H4 (cell line): ENCODE data around the gene KRTAP17-1. TPM values are rescaled to one million over a fixed set of nuclear protein-coding genes. Genes with fewer than 3 reads are reported as not detected.
A peak's percentile ranks its signal among the peaks of the same experiment; 100 is the strongest.
"Not testable (repeated sequence)": the region's sequence is repeated elsewhere in the genome, so short reads cannot be mapped to it uniquely, and the experiment has no call there.

Source experiments
- DNase-seq: peaks from one replicate; pipeline ENCODE4 v3.0.0-alpha.2; 2015; ENCODE audit warnings: low spot score
- total RNA-seq: library from RNA; depleted of rRNA; stranded (reverse); fragments of >200 nt; shearing (Covaris generic); gene quantifications from 2 replicates; pipeline ENCODE4 v1.2.3, GENCODE V29; 2014; rRNA removed

KRTAP17-1 gene, protein sequence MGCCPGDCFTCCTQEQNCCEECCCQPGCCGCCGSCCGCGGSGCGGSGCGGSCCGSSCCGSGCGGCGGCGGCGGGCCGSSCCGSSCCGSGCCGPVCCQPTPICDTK
- not detected in 2 replicates for total RNA-seq

DNA sequence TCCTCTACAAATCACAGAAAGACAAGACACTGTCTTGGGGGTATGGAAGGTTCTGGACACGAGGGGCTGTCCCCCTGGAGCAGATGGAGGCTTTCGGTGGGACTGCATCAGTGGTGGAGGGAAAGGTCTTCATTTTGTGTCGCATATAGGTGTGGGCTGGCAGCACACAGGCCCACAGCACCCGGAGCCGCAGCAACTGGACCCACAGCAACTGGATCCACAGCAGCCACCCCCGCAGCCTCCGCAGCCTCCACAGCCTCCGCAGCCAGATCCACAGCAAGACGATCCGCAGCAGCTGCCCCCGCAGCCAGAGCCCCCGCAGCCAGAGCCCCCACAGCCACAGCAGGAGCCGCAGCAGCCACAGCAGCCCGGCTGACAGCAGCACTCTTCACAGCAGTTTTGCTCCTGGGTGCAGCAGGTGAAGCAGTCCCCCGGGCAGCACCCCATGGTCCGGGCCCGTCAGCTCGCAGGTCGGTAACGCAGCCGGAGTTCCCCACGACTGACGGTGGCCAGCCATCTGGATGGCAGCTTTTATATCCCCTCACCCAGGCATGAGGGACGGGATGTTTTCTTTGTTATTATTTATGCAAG lies at the start of gene KRTAP17-1:
Gene KRTAP17-1 (minus strand): TSS at position 507 of the 591 bp plus-strand sequence. CDS start 60 bp downstream, at position 447.
- DNase-seq = no peak

GRCh38 chr17:41363881-41364280 lies 48.4 kb upstream of the KRTAP17-1 start:
- no peak for DNase-seq

- peak; percentile 62 for DNase-seq
Measured at GRCh38 chr17:41360296-41360995, 44.9 kb upstream of the KRTAP17-1 start.

DNA sequence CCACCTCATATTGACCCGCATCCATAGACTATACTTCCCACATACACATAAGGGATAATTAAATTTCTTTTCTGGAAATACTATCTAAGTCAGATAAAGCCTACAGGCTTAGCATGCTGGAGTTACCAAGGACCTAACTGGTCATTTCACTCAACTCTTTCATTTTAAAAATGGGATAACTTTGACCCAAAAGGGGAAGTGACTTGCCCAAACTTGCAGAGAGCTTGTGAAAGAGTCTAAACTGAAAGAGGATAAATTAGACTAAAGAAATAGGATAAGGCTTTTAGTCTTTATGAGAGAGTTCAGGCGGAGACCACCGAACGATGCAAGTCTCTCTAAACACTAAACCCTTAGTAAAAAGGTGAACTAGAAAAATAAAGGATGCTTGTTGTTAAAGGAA lies 39.0 kb upstream of the KRTAP17-1 start:
- DNase-seq = no peak

DNA sequence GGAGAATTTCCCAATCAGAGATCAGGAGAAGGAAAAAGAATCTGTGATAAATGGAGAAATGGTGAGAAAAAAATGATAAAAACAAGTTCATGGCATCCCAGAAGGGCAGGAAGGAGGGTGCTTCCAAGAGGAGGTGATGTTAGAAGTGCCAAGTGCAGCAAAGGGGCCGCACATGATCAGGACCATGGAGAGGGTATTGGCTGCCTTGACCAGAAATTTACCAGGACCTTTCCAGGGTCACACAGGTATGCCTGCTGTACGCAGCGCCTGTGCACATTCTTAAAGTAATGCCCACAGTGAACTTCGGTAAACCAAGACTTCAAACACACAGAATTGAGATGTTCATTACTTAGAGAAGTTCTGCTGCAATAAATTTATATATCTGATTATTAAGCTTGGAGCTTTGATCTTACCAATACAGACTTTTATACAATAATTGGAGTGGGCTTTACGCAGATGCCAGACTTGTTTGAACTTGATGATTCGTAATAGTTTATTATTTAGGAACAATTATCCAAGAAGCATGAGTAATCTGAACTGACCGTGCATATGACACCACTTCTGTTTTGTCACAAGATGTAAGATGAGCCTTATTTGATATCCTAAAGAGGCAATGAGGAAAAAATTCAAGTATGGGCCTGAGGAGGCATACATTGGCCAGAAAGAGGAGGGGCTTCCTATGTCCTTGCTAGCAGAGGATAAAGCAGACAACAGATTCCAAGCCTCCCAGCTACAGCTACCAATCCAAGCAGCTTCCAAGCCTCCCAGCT lies 37.3 kb upstream of the KRTAP17-1 start:
- no peak for DNase-seq

- DNase-seq = no peak
Measured at GRCh38 chr17:41351177-41351576, 35.7 kb upstream of the KRTAP17-1 start.

DNA sequence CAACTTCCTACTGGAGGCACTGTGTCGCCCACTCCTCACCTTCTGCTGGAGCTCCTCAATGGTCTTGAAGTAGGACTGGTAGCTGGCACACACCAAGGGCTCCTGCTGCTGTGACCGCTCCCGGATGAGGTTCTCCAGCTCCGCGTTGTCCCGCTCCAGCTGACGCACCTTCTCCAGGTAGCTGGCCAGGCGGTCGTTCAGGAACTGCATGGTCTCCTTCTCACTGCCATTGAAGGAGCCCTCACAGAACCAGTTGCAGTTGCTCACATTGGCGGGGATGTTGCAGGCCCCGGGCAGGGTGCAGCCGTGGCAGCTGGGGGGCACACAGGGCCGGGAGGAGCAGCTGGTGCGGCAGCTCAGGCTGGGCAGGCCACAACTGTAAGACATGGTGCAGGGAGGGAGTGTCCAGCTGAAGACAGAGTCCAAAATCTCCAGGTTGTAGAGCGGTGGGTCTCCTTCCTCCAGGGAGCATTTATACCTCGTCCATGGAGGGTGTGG lies 34.9 kb upstream of the KRTAP17-1 start, which contains the start of gene KRT33A:
Gene KRT33A (minus strand): TSS at position 448 of the 498 bp plus-strand sequence. CDS start 61 bp downstream, at position 387.
- DNase-seq = not testable (repeated sequence)

DNA sequence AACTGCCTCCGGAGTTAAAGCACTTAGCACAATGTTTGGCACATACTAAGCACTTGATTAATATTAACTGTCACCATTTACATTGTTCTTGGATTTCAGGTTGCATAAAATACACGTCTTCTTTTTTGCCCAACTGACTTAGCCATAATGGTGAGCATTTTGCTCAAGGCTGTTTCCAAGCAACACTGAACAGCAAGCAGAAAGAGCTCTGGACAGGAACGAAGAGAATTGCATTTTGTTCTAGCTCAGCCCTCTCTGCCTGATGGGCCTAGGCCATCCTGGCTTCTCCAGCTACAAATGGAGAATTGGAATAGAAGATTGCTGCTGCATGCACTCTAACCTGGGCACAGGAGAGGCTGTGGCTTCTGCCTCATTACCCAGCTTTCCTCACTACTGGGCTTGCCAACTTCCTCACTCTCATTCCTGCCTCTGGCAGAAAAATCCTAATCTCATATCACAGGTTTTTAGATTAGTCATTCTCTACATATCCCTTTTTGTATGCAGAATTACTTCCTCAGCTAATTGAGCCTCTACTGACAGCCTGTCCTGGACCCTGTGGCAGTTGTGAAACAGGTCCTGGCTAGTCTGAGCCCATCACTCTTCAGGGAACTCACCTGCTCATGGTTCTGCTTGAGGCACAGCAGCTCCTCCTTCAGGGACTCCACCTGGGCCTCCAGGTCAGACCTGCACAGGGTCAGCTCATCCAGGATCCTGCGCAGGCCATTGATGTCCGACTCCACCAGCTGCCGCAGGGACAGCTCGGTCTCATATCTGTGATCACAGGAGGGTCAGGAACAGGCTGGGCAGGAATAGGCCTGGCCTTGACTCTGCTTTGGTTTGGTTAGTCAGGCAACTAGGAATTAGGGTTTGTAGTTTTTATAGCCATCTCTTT lies 32.6 kb upstream of the KRTAP17-1 start:
- DNase-seq = no peak

DNA sequence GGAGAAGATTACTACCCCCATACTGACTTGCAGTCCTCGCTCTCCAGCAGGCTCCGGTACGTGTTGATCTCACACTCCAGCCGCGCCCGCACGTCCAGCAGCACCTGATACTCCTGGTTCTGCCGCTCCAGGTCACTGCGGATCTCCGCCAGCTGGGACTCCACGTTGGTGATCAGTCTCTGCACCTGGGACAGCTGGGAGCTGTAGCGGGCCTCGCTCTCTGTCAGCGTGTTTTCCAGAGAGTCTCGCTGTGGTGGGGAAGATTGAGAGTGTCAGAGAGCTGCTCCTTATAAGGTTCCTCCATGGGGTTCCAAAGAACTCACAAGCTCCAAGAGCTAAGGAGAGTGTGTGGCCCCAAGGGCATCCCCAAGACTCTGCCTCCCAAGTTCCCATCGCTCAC lies 30.9 kb upstream of the KRTAP17-1 start:
- DNase-seq = not testable (repeated sequence)

DNA sequence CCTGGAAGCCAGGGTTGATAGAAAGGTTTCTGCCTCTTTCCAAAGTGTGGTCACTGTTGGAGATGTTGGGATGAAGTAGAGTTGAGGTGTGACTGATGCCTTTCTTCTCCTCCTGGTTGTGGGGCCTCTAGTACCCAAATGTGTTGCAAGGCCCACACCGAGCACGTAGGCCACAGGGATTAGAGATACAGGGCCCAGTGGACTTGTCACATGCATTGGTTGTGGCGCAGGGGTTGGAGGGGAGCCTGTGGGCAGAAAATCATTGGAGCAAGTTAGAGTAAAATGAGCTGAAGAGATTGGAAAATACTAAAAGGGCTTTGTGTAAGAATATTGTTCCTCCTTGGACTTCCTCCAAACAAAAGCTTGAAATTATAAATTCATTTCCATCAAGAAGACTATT lies 30.5 kb upstream of the KRTAP17-1 start:
- DNase-seq = no peak

- DNase-seq = no peak
Measured at GRCh38 chr17:41343029-41343428, 27.5 kb upstream of the KRTAP17-1 start.

DNA sequence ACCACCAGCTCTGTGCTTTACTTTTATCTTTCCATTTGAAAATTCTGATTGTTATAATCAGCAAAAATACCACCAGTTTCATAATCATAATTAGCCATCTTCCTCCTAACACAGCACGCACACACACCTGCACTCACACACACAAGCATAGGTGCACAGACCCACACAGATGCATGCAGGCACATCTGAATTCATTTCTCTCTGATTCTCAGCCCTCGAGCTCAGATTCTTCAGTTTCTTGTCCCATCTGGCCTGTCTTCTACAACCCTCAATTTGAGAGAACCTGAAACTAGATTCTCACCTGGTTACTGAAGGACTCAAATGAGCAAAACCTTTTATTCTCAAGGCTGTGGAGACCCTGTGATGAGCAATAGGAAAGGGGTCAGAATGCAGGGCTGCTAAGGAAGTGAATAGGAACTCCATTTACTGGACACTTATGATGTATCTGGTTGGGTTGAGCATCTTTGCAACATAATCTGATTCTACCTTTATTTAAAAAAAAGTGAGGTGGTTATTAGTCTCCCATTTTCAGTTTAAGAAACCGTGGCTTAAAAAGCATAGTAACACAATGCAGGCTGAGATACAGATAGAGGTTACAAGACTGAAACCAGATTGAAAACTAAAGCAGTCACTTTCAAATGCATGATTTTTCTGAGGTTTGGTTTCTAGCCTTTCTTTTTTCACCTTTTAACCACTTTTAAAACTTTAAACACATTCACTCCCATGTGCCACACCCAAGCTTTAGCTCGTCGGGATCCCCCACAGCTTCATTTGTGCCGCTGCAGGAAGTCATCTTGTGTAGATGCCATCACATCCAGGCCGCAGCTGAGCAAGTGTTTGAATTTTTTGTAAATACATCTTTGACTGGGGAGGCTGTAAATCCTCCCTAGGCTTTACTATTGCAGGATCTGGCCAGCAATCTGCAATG lies 25.7 kb upstream of the KRTAP17-1 start:
- DNase-seq = no peak

DNA sequence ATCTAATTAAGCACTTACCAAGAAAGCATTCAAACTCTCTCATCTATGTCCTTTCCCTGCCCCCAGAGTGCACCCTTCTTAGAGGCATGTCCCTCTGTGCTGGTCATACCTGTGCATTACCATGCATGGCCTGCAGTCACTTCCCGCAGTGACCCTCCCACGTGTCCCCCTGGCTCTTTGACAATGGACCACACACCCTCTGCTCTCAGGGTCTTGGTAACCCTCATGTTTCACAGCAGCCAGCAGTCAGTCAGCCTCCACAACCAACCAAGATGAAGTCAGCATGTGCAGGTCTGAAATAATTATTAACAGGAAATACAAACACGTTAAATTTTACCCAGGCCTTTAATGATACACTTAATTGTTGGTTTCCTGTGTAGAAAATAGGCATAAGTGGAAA lies 25.0 kb upstream of the KRTAP17-1 start:
- DNase-seq = no peak

DNA sequence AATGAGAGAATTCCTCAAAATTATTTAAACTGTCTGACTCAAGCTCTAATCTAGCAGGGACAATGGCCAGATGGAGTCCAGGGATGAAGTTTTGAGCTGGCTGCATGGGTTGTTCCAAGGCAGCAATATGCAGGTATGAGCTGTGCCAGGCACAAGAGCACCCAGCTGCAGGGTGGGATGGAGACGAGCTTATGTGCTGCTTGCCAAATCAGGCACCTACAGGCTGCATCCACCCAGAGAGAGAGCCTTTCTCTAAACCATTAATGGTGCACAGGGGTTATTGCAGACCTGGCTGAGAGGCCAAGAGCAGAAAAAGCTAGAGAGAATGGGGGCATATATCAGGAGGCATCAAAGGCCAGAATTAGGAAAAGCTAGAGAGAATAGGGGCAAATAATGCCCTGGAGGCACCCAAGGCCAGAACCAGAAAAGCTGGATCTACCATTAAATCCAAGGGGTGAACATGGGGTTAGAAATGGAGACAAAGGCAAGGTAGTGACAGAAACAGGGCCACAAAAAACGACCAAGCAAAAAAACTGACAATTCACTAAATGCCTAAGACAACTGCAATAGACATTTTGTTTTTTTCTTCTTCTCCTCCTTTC lies 24.2 kb upstream of the KRTAP17-1 start:
- DNase-seq = no peak

- peak; percentile 16 for DNase-seq
Measured at GRCh38 chr17:41338961-41339485, 23.5 kb upstream of the KRTAP17-1 start.

- no peak for DNase-seq
Measured at GRCh38 chr17:41335747-41336146, 20.2 kb upstream of the KRTAP17-1 start.

DNA sequence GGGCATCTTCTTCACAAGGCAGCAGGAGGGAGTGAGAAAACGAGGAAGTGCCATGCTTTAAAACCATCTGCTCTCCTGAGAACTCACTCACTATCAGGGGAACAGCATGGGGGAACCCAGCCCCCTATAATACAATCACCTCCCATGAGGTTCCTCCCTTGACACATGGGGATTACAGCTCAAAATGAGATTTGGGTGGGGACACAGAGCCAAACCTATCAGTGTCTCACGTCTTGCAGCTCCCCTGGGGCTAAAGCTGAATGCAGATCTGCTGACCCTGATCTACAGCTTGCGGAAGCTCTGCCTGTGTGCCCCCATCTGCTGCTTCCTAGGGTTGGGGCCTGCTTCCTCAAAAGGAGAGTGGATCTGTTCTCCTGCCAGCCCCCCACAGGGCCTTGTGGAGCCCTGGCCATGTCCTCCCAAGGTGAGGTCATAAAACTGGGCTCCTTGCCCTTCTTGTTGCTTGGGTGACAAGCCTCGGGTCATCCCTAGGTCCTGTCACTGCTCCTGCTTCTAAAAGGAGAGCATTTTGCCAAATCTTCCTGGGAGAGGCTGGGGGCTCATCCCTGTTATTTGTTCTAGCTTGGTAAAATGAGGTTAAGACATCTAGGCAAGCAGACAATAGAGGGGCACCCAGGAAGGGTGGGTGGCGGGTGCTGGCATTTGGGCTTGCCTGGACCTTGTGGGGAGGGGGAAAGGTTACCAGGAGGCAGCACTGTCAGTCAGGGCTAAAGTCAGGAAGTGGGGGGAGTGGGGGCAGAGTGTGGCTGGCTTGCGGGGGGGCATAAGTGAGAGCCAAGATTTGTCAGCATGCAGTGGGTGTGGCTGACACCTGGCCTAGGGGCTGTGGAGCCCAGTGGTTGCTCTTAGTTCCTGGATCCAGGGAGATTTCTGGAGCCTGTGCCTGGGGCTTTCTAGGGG lies 19.1 kb upstream of the KRTAP17-1 start:
- no peak for DNase-seq

DNA sequence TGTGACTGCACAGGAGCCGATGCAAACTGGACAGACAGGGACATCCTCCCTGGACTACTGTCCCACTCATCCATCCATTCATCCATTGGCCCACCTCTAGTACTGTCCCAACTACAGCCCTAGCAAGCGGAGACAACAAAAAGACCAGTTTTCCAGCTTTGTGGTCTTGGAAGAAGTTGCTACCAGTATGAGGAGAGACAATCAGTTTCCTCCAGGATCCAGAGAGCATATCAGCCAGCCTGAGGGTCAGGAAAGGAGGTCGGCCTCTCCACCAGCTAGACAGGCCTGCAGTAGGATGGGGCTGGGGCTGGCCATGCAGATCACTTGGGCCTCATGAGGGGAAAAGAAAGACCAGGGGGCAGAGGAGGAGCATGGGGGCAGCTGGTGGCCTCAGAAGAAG lies 18.3 kb upstream of the KRTAP17-1 start:
- DNase-seq = no peak
